ENCODE measurements around the gene KCP. TPM values are rescaled to one million over a fixed set of nuclear protein-coding genes. Genes with fewer than 3 reads are reported as not detected.

The KCP gene
- total and polyA plus RNA-seq, 2 of the 13 experiments (the other 11 are each of a cell fraction or from before 2014, with no cell fraction given): 0.37 to 1.0 TPM

DNA sequence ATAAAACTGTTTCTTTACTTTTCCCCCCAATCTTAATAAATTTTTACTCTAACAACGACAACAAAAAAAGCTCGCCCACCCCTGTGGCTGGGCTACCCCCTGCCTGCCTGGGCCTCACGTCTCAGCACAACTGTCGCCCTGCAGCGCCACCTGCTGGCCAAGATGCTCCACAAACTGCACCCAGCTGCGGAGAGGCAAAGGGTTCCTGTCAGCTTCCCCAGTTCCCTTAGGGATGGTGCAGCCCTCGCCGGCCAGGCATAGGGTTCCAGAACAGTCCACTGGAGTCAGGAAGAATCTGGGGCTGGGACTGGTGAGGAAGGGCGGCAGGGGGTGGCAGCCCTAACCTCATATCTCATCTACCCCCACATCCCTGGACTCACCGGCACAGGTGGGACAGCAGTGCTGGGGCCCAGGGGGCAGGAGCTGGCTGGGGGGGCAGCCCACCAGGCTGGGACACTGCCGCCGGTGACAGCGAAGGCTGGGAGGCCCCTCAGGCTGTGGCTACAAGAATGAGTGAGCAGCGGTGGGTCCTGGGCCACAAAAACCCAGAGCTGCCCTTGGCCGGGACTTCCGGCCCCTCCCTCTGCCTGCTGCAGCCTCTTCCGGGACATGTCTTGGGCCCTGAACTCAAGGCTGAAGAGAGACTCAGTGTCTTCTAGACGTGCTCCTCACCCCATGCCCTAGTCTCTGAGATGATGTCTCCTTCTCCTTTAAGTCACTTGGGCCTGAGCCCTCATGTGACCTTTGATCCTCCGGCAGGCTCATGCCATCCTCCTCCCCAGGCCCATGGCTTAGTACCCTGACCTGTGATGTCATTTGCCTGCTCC is 26.7 kb downstream of the KCP start (continued):
- TF ChIP-seq, protein P1, sequence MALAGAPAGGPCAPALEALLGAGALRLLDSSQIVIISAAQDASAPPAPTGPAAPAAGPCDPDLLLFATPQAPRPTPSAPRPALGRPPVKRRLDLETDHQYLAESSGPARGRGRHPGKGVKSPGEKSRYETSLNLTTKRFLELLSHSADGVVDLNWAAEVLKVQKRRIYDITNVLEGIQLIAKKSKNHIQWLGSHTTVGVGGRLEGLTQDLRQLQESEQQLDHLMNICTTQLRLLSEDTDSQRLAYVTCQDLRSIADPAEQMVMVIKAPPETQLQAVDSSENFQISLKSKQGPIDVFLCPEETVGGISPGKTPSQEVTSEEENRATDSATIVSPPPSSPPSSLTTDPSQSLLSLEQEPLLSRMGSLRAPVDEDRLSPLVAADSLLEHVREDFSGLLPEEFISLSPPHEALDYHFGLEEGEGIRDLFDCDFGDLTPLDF (CRISPR knock-in tag; IDR thresholded peaks at IDR 0.05): no peak
- TF ChIP-seq RFXAP (CRISPR knock-in tag; IDR thresholded peaks at IDR 0.05; ENCODE audit: borderline replicate concordance) (no peak), ZNF12 (CRISPR knock-in tag; IDR thresholded peaks at IDR 0.05) (no peak), ZNF264 (CRISPR knock-in tag; IDR thresholded peaks at IDR 0.05) (no peak), ZFP90 (CRISPR knock-in tag; IDR thresholded peaks at IDR 0.05; ENCODE audit: borderline replicate concordance) (0 out of 2 replicates have a peak, but pooled peaks have one; percentile 47), ZBTB8A (CRISPR knock-in tag; IDR thresholded peaks at IDR 0.05; ENCODE audit: borderline replicate concordance, low read depth) (no peak), SMAD3 (CRISPR knock-in tag; IDR thresholded peaks at IDR 0.05) (no peak), TBL1XR1 (IDR thresholded peaks at IDR 0.05; ENCODE audit: borderline replicate concordance, low read length, partially characterized antibody) (no peak), ATM (IDR thresholded peaks at IDR 0.05; ENCODE audit: borderline replicate concordance) (no peak), ETV5 (CRISPR knock-in tag; IDR thresholded peaks at IDR 0.05; ENCODE audit: borderline replicate concordance) (peak; percentile 72), MIXL1 (CRISPR knock-in tag; IDR thresholded peaks at IDR 0.05) (0 out of 2 replicates have a peak, but pooled peaks have one; percentile 17), ELF3 (CRISPR knock-in tag; IDR thresholded peaks at IDR 0.05) (peak; percentile 46), MAF1 (CRISPR knock-in tag; IDR thresholded peaks at IDR 0.05; ENCODE audit: borderline replicate concordance) (0 out of 2 replicates have a peak, but pooled peaks have one; percentile 47), HOXA5 (CRISPR knock-in tag; IDR thresholded peaks at IDR 0.05) (no peak)
- TF ChIP-seq, protein P2, sequence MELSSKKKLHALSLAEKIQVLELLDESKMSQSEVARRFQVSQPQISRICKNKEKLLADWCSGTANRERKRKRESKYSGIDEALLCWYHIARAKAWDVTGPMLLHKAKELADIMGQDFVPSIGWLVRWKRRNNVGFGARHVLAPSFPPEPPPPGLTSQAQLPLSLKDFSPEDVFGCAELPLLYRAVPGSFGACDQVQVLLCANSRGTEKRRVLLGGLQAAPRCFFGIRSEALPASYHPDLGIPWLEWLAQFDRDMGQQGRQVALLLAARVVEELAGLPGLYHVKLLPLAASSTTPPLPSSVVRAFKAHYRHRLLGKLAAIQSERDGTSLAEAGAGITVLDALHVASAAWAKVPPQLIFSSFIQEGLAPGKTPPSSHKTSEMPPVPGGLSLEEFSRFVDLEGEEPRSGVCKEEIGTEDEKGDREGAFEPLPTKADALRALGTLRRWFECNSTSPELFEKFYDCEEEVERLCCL (CRISPR knock-in tag; IDR thresholded peaks at IDR 0.05; ENCODE audit: borderline replicate concordance): no peak
- TF ChIP-seq, protein P3, sequence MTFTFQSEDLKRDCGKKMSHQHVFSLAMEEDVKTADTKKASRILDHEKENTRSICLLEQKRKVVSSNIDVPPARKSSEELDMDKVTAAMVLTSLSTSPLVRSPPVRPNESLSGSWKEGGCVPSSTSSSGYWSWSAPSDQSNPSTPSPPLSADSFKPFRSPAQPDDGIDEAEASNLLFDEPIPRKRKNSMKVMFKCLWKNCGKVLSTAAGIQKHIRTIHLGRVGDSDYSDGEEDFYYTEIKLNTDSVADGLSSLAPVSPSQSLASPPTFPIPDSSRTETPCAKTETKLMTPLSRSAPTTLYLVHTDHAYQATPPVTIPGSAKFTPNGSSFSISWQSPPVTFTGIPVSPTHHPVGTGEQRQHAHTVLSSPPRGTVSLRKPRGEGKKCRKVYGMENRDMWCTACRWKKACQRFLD (CRISPR knock-in tag; IDR thresholded peaks at IDR 0.05; ENCODE audit: borderline replicate concordance): no peak
- TF ChIP-seq, protein P4, sequence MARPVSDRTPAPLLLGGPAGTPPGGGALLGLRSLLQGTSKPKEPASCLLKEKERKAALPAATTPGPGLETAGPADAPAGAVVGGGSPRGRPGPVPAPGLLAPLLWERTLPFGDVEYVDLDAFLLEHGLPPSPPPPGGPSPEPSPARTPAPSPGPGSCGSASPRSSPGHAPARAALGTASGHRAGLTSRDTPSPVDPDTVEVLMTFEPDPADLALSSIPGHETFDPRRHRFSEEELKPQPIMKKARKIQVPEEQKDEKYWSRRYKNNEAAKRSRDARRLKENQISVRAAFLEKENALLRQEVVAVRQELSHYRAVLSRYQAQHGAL (CRISPR knock-in tag; IDR thresholded peaks at IDR 0.05; ENCODE audit: not compliant biosample characterization): no peak
- TF ChIP-seq, protein P5, sequence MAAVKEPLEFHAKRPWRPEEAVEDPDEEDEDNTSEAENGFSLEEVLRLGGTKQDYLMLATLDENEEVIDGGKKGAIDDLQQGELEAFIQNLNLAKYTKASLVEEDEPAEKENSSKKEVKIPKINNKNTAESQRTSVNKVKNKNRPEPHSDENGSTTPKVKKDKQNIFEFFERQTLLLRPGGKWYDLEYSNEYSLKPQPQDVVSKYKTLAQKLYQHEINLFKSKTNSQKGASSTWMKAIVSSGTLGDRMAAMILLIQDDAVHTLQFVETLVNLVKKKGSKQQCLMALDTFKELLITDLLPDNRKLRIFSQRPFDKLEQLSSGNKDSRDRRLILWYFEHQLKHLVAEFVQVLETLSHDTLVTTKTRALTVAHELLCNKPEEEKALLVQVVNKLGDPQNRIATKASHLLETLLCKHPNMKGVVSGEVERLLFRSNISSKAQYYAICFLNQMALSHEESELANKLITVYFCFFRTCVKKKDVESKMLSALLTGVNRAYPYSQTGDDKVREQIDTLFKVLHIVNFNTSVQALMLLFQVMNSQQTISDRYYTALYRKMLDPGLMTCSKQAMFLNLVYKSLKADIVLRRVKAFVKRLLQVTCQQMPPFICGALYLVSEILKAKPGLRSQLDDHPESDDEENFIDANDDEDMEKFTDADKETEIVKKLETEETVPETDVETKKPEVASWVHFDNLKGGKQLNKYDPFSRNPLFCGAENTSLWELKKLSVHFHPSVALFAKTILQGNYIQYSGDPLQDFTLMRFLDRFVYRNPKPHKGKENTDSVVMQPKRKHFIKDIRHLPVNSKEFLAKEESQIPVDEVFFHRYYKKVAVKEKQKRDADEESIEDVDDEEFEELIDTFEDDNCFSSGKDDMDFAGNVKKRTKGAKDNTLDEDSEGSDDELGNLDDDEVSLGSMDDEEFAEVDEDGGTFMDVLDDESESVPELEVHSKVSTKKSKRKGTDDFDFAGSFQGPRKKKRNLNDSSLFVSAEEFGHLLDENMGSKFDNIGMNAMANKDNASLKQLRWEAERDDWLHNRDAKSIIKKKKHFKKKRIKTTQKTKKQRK (IDR thresholded peaks at IDR 0.05; ENCODE audit: low read length): no peak
